Measurements from ENCODE around the gene EEPD1.

EEPD1 gene

DNA sequence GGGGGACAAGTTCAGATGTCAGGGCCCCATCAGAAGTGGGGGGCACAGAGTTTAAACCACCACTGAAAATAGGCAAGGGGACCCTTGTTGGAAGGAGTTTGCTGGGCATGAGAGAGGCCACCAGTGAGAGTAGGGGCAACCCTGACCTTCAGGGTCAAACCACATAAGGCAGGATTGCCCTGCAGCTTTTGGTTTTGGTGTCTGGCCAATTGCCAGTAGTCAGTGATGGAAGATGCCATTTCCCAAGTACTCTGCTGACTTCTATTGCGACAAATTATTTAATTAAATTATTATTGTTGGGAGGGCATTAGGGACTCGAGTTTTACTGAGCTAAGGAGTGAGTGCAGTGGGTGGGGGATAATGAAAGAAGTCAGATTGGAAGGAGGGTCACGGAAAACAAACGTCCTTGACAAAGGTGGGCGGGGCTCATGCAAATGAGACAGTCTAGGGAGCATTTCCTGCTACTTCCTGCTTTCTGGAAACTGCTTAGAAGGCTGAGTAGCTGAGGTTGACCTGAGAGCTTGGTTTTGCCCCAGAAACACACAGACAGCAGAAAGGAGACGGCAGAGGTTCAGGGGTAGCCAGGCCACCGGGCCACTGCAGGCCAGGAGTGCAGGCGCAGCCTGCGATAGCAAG lies 162.4 kb downstream of the EEPD1 start:
- H3K79me2 ChIP-seq (ENCODE audit: insufficient read depth, low read length), result no peaks in the 10 kb centered on the region
- H2AFZ ChIP-seq (ENCODE audit: low read depth, low read length), result no peak overlapping the region
- H3K36me3 ChIP-seq (ENCODE audit: insufficient read depth, low read length), result no peaks in the 10 kb centered on the region
- no peak overlapping the region for H3K4me3 ChIP-seq (ENCODE audit: low read depth in 1 of 2, low read length in 2 of 2)
- H3K27ac ChIP-seq (ENCODE audit: low read length), result no peak overlapping the region
- no peaks in the 10 kb centered on the region for H3K9me3 ChIP-seq (ENCODE audit: insufficient read depth, low read length, severe bottlenecking)
- no peaks in the 10 kb centered on the region for H3K27me3 ChIP-seq (ENCODE audit: insufficient read depth, low read length, poor library complexity)
- H3K4me1 ChIP-seq (ENCODE audit: insufficient read depth, low read length), result no peaks in the 10 kb centered on the region
- DNase-seq, result no peak
- no peak for ATAC-seq (ENCODE audit: insufficient read depth, low read depth)
- TF ChIP-seq, protein P1, sequence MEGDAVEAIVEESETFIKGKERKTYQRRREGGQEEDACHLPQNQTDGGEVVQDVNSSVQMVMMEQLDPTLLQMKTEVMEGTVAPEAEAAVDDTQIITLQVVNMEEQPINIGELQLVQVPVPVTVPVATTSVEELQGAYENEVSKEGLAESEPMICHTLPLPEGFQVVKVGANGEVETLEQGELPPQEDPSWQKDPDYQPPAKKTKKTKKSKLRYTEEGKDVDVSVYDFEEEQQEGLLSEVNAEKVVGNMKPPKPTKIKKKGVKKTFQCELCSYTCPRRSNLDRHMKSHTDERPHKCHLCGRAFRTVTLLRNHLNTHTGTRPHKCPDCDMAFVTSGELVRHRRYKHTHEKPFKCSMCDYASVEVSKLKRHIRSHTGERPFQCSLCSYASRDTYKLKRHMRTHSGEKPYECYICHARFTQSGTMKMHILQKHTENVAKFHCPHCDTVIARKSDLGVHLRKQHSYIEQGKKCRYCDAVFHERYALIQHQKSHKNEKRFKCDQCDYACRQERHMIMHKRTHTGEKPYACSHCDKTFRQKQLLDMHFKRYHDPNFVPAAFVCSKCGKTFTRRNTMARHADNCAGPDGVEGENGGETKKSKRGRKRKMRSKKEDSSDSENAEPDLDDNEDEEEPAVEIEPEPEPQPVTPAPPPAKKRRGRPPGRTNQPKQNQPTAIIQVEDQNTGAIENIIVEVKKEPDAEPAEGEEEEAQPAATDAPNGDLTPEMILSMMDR (IDR thresholded peaks at IDR 0.05; ENCODE audit: borderline replicate concordance, extremely low read depth, low read length, poor library complexity, severe bottlenecking), result no peak
- TF ChIP-seq EZH2 (IDR thresholded peaks at IDR 0.05; ENCODE audit: borderline replicate concordance, low read depth, low read length, severe bottlenecking), result no peak
- no peaks in the 10 kb centered on the region for H4K20me1 ChIP-seq (ENCODE audit: insufficient read depth, low read length)
- H3K4me2 ChIP-seq (ENCODE audit: insufficient read depth, low read length), result no peak overlapping the region
- no peak overlapping the region for H3K9ac ChIP-seq (ENCODE audit: low read depth, low read length)

DNA sequence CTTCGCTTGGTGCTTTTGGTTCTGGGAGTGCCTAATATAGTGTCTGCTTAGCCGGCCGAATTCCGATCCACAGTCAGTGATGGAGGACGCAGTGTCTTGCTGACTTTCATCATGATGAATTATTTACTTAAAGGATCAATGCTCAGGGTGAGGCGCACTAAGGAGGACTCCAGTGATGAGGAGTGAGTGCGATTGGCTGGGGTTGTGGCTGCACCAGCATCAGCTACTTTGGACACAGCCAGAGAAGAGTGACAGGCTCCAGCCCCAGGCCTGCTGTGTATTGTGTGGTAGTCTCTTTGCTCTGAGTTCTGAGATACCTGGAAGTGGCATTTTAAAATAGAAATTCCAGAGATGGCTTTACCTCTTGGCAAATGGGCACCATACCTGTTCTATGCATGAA lies 163.3 kb downstream of the EEPD1 start:
- no peaks in the 10 kb centered on the region for H3K79me2 ChIP-seq (ENCODE audit: insufficient read depth, low read length)
- ATAC-seq (ENCODE audit: insufficient read depth, low read depth) (no peak), DNase-seq (no peak)
- TF ChIP-seq, protein P1 (IDR thresholded peaks at IDR 0.05; ENCODE audit: borderline replicate concordance, extremely low read depth, low read length, poor library complexity, severe bottlenecking), result no peak
- no peak for TF ChIP-seq EZH2 (IDR thresholded peaks at IDR 0.05; ENCODE audit: borderline replicate concordance, low read depth, low read length, severe bottlenecking)
- H3K36me3 ChIP-seq (ENCODE audit: insufficient read depth, low read length), result no peaks in the 10 kb centered on the region
- H3K4me2 ChIP-seq (ENCODE audit: insufficient read depth, low read length), result no peak overlapping the region
- H3K27ac ChIP-seq (ENCODE audit: low read length), result no peak overlapping the region
- no peaks in the 10 kb centered on the region for H4K20me1 ChIP-seq (ENCODE audit: insufficient read depth, low read length)
- no peak overlapping the region for H3K4me3 ChIP-seq (ENCODE audit: low read depth in 1 of 2, low read length in 2 of 2)
- no peaks in the 10 kb centered on the region for H3K4me1 ChIP-seq (ENCODE audit: insufficient read depth, low read length)
- H3K9ac ChIP-seq (ENCODE audit: low read depth, low read length), result no peak overlapping the region
- H3K27me3 ChIP-seq (ENCODE audit: insufficient read depth, low read length, poor library complexity), result no peaks in the 10 kb centered on the region
- no peak overlapping the region for H2AFZ ChIP-seq (ENCODE audit: low read depth, low read length)
- no peaks in the 10 kb centered on the region for H3K9me3 ChIP-seq (ENCODE audit: insufficient read depth, low read length, severe bottlenecking)

DNA sequence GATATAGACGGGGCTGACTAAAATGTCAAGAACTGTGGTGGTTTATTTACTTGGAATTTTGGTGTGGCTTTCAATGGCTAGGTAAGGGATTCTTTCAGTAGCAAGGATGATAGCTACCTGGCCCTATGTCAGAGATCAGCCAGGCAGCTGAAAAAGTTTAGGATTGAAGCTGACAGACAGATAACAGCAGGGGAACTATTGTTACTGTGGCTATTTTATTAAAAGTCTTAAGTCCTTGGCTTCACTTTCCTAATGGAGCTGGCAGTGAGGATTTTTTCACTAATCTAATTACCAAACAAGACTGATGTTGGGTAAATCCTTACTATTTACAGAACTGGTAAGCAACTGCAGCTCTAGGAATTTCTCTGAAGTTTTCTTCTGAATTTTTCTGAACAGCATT lies 164.2 kb downstream of the EEPD1 start:
- DNase-seq (no peak), ATAC-seq (ENCODE audit: insufficient read depth, low read depth) (no peak)
- no peak overlapping the region for H2AFZ ChIP-seq (ENCODE audit: low read depth, low read length)
- no peak overlapping the region for H3K9ac ChIP-seq (ENCODE audit: low read depth, low read length)
- no peaks in the 10 kb centered on the region for H3K79me2 ChIP-seq (ENCODE audit: insufficient read depth, low read length)
- H3K4me3 ChIP-seq (ENCODE audit: low read depth in 1 of 2, low read length in 2 of 2), result no peak overlapping the region
- no peak for TF ChIP-seq EZH2 (IDR thresholded peaks at IDR 0.05; ENCODE audit: borderline replicate concordance, low read depth, low read length, severe bottlenecking)
- TF ChIP-seq, protein P1 (IDR thresholded peaks at IDR 0.05; ENCODE audit: borderline replicate concordance, extremely low read depth, low read length, poor library complexity, severe bottlenecking), result no peak
- H3K9me3 ChIP-seq (ENCODE audit: insufficient read depth, low read length, severe bottlenecking), result no peaks in the 10 kb centered on the region
- no peaks in the 10 kb centered on the region for H3K36me3 ChIP-seq (ENCODE audit: insufficient read depth, low read length)
- no peaks in the 10 kb centered on the region for H4K20me1 ChIP-seq (ENCODE audit: insufficient read depth, low read length)
- H3K4me2 ChIP-seq (ENCODE audit: insufficient read depth, low read length), result no peak overlapping the region
- no peak overlapping the region for H3K27ac ChIP-seq (ENCODE audit: low read length)
- H3K4me1 ChIP-seq (ENCODE audit: insufficient read depth, low read length), result no peaks in the 10 kb centered on the region
- H3K27me3 ChIP-seq (ENCODE audit: insufficient read depth, low read length, poor library complexity), result no peaks in the 10 kb centered on the region

All from DND-41 (cell line).